HG02763 (cell line): ENCODE results near the gene GPC5.
"Not testable (repeated sequence)": the region's sequence is repeated elsewhere in the genome, so short reads cannot be mapped to it uniquely, and the experiment has no call there.

Experiments used
- ATAC-seq: cut with Tn5 transposase; IDR thresholded peaks from one replicate; pipeline ENCODE4 v1.9.1; 2021; ENCODE audit warnings: mild to moderate bottlenecking, moderate library complexity; ENCODE audit not compliant: unreplicated experiment

Gene GPC5

GRCh38 chr13:92224825-92225224 lies 826.4 kb downstream of the GPC5 start:
- no peak for ATAC-seq

- no peak for ATAC-seq
Observed at GRCh38 chr13:92225861-92226260, 827.4 kb downstream of the GPC5 start.

GRCh38 chr13:92232871-92233270 lies 834.5 kb downstream of the GPC5 start:
- no peak for ATAC-seq

GRCh38 chr13:92251671-92252210 lies 853.3 kb downstream of the GPC5 start:
- ATAC-seq, result no peak

- ATAC-seq, result no peak
Observed at GRCh38 chr13:92255526-92255925, 857.1 kb downstream of the GPC5 start.

GRCh38 chr13:92256211-92256610 lies 857.8 kb downstream of the GPC5 start:
- no peak for ATAC-seq

GRCh38 chr13:92259046-92259445 lies 860.6 kb downstream of the GPC5 start:
- no peak for ATAC-seq

- no peak for ATAC-seq
Observed at GRCh38 chr13:92259523-92259922, 861.1 kb downstream of the GPC5 start.

- ATAC-seq, result no peak
Observed at GRCh38 chr13:92260363-92260762, 861.9 kb downstream of the GPC5 start.

- ATAC-seq, result no peak
Observed at GRCh38 chr13:92262100-92262788, 863.8 kb downstream of the GPC5 start.

GRCh38 chr13:92265408-92265807 lies 867.0 kb downstream of the GPC5 start:
- ATAC-seq, result no peak

GRCh38 chr13:92270990-92271389 lies 872.6 kb downstream of the GPC5 start:
- ATAC-seq, result no peak

- no peak for ATAC-seq
Observed at GRCh38 chr13:92272177-92272576, 873.8 kb downstream of the GPC5 start.

GRCh38 chr13:92280986-92281385 lies 882.6 kb downstream of the GPC5 start:
- ATAC-seq, result not testable (repeated sequence)

GRCh38 chr13:92290718-92291307 lies 892.4 kb downstream of the GPC5 start:
- not testable (repeated sequence) for ATAC-seq

- not testable (repeated sequence) for ATAC-seq
Observed at GRCh38 chr13:92294533-92294932, 896.1 kb downstream of the GPC5 start.

GRCh38 chr13:92296154-92296671 lies 897.8 kb downstream of the GPC5 start:
- ATAC-seq, result not testable (repeated sequence)

GRCh38 chr13:92297971-92298942 lies 899.8 kb downstream of the GPC5 start:
- ATAC-seq, result no peak

GRCh38 chr13:92300651-92301050 lies 902.2 kb downstream of the GPC5 start:
- ATAC-seq, result no peak

- ATAC-seq, result no peak
Observed at GRCh38 chr13:92303428-92303827, 905.0 kb downstream of the GPC5 start.

GRCh38 chr13:92307752-92308151 lies 909.3 kb downstream of the GPC5 start:
- ATAC-seq, result no peak
